Activated naive CD4-positive, alpha-beta T cell (primary cell): ENCODE results near the gene SLC22A17.
A peak's percentile ranks its signal among the peaks of the same experiment; 100 is the strongest.
"Not testable (repeated sequence)": the region's sequence is repeated elsewhere in the genome, so short reads cannot be mapped to it uniquely, and the experiment has no call there.

ENCODE experiments used
- DNase-seq, 4 experiments: peaks; one replicate each; lab custom pipeline; 2025; lab: John Stamatoyannopoulos, UW

SLC22A17 gene

DNA sequence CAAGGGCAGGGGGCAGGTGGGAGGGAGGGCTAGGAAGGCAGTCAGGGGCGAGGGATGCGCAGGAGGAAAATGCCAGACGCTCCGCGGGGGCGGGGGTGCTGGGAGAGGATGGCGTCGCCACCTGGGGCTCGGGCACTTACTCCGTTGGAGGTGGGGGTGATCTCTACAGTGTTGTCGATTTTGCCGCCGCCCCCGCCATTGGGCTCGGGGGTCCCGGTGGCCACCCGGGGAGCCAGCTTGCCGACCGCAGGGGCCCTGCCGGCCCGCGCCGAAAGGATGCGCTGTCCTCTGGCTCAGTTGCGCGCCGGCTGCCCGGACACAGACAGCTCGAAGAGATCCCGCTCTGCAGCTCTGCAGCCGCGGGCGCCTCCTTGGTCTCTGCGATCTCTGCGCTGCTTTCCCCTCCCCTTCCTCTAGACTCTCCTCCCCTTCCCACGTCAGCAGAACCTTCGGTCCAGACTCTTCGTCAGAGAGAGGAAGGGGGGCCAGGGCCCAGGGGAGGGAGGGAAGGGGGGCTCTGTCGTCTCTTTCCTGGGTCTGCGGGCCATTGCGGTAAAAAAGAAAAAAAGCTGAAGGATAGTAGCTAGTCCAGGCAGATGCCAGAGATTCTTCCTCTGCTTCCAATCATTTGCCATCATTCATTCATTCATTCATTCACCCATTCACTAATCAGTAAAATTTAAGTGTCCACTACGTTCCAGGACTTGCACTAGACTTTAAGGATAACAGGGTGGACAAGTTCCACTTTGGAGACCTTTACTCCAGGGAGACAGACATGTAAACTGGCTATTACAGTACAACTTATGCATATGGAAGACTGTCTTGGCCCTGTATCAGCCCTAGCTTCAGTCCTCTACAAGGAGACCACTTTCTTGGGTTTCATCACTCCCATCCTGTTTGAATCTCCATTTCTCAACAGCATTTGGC lies at the start of gene SLC22A17:
Gene SLC22A17 (minus strand): TSS at position 382 of the 927 bp plus-strand sequence.
- DNase-seq: peak in 2 of 4 experiments; percentile 24 to 54

DNA sequence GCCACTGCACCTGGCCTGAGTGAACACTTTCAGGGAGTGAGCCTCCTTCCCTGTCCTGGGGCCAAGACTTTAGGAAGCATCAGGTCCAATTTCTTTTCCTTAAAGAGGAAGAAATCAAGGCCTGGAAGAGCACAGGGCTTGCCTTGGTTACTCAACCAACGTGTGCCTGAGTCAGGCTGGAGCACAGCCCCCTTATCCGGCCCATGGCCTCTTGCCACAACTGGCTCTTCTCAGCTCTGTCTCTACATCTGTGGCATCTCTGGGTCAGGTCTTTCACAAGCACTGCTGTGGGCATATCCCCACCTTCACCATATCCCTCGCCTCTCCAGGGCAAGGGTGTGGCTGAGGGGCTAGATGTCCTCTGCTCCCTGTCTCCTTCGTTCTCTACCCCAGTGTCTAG lies 48.6 kb upstream of the SLC22A17 start:
- DNase-seq: no peak

- DNase-seq: not testable (repeated sequence)
Measured at GRCh38 chr14:23400496-23401149, 47.9 kb upstream of the SLC22A17 start.

DNA sequence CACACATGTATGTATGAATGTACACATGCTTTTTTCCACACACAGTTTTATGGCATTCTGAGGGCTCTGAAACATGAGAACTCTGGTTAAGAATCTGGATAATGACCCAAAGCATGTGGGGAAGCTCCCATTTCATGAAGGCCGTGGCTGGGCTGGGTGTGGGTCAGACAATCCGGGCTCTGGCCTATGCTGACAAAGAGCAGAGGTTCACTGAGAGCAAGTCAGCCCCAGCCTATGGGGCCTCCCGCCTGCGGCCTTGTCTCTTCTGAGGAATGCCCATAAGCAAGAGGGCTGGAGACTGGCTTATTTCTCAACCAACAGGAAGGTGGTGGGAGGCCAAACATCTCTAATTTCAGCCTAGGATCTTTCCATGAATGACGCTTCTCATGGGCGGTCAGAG lies 46.9 kb upstream of the SLC22A17 start:
- no peak for DNase-seq

GRCh38 chr14:23399136-23399535 lies 46.4 kb upstream of the SLC22A17 start:
- no peak for DNase-seq

DNA sequence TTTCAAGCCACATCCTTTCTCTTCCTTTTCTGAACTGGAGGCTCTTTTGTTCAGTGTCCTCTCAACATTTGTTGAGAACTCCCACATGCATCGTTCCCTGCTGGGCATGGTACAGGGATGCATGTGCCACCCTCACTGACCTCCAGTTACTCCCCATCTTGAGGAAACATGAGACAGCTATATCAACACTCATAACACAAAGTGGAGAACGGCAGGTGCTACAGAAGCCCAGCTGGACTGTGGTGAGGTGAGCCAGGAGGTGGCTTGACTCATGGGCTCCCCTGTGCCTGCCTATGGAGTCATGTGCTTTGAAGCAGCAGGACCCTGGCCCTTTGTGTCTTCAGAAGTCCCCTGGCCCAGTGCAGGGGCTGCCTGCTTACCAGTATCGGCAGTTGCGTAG lies 45.7 kb upstream of the SLC22A17 start:
- DNase-seq: no peak

DNA sequence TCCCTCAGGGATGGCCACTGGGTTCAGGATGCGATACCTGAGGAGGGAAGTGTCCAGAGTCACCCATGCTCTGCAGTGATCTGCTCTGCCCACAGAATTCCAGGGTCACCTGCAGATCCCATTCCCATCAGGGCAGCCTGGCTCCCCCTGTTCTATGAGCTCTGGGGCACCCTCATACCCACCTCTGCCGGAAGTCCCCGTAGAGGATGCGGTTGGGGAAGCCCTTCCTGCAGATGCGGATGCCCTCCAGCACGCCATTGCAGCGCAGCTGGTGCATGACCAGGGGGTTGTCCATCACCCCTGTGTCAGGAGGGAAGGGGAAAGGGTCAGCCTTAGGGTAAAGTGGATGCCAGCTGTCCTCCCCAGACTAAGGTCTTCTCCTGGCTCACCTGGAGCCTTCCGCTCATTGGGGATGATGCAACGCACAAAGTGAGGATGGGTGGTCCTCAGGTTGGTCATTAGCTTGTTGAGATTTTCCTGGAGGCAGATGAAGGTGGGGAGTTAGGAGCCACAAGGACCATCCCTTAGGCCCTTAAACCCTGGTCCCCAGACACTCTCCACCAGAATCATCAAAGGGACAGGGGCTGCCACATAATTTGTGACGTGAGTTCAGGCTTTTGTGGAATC lies 44.2 kb upstream of the SLC22A17 start:
- DNase-seq: no peak

DNA sequence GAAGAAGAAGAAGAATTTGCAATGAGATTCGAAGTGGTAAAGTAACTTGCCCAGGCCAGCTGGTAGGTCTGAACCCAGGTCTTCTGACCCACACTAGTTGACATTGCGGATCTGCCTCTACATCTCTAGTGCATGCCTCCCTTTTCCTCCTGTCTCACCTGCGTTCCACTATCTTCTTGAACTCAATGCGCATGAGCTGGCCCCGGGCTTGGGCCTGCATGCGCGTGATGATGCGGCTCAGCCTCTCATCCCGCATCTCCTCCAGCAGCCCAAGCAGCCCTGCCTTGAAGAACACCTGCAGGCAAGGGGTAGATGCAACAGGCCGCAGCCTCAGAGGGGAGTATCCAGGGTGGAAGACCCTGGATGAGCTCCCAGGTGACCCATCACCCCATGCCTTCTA lies 43.4 kb upstream of the SLC22A17 start:
- DNase-seq: no peak

GRCh38 chr14:23392613-23393012 lies 39.9 kb upstream of the SLC22A17 start:
- no peak for DNase-seq

GRCh38 chr14:23389871-23390270 lies 37.2 kb upstream of the SLC22A17 start:
- not testable (repeated sequence) for DNase-seq

GRCh38 chr14:23389396-23389795 lies 36.7 kb upstream of the SLC22A17 start:
- DNase-seq: no peak

- no peak for DNase-seq
Measured at GRCh38 chr14:23388996-23389395, 36.3 kb upstream of the SLC22A17 start.

- no peak for DNase-seq
Measured at GRCh38 chr14:23387916-23388882, 35.5 kb upstream of the SLC22A17 start.

DNA sequence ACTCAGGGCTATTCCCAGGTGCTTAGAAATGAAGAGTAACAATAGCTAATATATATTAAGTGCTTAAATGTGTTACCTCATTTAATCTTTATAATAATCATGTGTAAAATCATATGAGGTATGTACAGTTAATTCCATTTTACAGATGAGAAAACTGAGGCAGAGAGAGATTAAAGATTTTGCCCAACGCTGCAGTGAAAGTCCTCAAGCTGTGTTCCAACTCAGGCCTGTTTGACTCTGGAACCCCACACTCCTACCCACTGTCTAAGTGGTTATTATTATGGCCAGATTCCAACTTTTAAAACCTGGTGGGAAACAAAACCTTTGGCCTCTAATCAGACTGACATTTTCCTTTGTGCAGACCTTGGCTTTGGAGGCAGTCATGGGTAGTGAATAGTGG lies 34.3 kb upstream of the SLC22A17 start:
- DNase-seq: no peak

DNA sequence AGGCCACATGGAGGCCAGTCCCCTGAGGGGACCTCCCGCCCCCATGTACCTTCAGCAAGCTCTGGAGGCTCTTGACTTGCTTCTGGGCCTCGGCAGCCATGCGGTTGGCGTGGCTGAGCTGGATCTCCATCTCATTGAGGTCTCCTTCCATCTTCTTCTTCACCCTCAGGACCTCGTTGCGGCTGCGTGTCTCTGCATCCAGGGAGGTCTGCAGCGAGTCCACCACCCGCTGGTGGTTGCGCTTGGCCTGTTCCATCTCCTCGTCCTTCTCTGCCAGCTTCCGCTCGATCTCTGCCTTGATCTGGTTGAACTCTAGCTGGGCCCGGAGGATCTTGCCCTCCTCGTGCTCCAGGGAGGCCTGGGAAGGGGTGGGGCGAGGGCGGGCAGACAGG lies 33.6 kb upstream of the SLC22A17 start:
- not testable (repeated sequence) for DNase-seq

DNA sequence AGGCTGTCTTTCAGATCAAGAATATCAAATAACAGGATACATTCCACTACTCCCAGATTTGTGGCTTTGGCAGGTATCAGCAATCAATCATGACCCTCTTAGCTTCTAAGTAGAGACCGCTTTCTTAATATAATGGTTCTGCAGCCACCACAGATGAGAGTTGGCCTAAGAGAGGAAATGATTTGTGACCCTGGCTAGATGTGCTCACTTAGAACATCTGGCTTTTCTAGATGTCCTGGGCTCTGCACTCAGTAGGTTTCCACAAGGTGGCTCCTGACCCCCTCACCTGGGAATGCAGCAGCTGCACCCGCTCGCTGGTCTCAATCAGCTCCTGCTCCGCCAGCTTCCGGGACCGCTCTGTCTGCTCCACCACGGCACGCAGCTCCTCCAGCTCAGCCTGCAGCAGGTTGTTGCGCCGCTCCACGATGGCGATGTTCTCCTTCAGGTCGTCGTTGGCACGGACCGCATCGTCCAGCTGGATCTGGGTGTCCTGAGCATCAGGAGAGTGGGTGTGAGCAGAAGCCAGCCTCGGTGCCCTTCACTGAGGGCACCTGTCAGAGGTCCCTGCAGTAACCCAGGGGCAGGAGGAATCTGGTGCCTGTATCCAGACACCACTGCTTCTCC lies 33.1 kb upstream of the SLC22A17 start:
- DNase-seq: no peak

GRCh38 chr14:23385244-23385641 lies 32.6 kb upstream of the SLC22A17 start:
- no peak for DNase-seq

GRCh38 chr14:23384364-23385080 lies 31.8 kb upstream of the SLC22A17 start:
- no peak for DNase-seq

DNA sequence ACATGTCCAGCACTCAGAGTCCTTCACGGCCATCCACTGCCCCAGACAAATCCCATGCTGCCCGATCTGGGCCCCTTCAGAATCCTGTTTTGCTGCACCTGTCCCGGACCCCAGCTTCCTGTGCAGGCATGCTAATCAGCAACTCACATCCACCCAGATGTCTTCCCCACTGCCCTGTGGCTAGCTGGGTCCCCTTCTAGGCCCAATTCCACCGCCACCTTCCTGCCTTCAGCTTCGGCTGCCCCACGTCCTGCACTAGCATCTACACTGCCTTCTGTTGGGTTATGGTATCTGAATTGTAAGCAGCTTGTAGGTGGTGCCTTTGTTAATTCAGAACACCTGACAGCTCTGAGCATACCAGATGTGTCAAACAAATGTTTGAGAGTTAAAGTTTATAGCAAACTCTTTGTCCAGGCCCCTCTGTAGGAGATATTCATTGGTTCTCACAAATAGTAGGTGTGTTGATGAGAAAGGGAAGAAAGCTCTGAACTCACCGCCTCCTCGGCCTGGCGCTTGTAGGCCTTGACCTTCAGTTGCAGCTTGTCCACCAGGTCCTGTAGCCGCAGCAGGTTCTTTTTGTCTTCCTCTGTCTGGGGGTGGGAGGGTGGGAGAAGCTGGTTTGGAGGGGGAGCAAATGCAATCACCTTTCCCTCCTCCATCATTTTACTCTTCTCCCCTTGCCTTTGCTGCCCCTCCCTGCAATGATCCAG lies 30.2 kb upstream of the SLC22A17 start:
- no peak for DNase-seq

DNA sequence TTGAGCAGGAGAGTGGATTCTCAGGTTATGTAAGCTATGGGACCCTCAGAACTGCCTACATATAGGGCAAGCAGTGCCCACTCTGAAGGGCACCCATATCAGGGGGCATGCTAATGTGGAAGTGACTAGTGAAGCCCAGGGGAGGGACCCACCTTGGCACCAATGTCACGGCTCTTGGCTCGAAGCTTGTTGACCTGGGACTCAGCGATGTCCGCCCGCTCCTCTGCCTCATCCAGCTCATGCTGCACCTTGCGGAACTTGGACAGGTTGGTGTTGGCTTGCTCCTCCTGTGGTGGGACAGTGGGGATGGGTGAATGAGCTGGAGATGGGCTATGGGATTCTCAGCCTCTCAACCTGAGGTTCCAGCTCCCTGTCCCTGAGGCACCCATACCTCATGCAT lies 29.6 kb upstream of the SLC22A17 start:
- DNase-seq: no peak
